Parathyroid adenoma (tissue), 2 donors: ENCODE data around the gene ATP1A4.

Source experiments
- H2AFZ ChIP-seq: fragments of 300-600 bp; sonication (generic); one replicate; pipeline ENCODE4 v1.7.0; 2017; ENCODE audit warnings: antibody characterized with exemption, mild to moderate bottlenecking
- H3K27ac ChIP-seq: fragments of 300-600 bp; sonication (generic); one replicate; pipeline ENCODE4 v1.7.0; 2017
- H3K27me3 ChIP-seq: fragments of 300-600 bp; sonication (generic); one replicate; pipeline ENCODE4 v1.7.0; 2017; ENCODE audit warnings: low read length; ENCODE audit not compliant: control insufficient read depth, insufficient read depth
- H3K36me3 ChIP-seq: fragments of 300-600 bp; sonication (generic); one replicate; pipeline ENCODE4 v1.7.0; 2017; ENCODE audit warnings: low read length; ENCODE audit not compliant: control insufficient read depth, insufficient read depth
- H3K4me1 ChIP-seq: fragments of 300-600 bp; sonication (generic); one replicate; pipeline ENCODE4 v1.7.0; 2017; ENCODE audit warnings: control low read depth
- H3K4me2 ChIP-seq: fragments of 300-600 bp; sonication (generic); one replicate; pipeline ENCODE4 v1.7.0; 2017; ENCODE audit warnings: low read length
- H3K4me3 ChIP-seq: fragments of 300-600 bp; sonication (generic); one replicate; pipeline ENCODE4 v1.7.0; 2017; ENCODE audit warnings: low read depth, low read length
- H3K79me2 ChIP-seq: fragments of 300-600 bp; sonication (generic); one replicate; pipeline ENCODE4 v1.7.0; 2017; ENCODE audit warnings: control low read depth
- H3K9ac ChIP-seq: fragments of 300-600 bp; sonication (generic); one replicate; pipeline ENCODE4 v1.7.0; 2017; ENCODE audit warnings: mild to moderate bottlenecking
- H3K9me3 ChIP-seq: fragments of 300-600 bp; sonication (generic); one replicate; pipeline ENCODE4 v1.7.0; 2017; ENCODE audit warnings: low read length; ENCODE audit not compliant: control insufficient read depth
- TF ChIP-seq, protein P1 (sequence below): fragments of 300-600 bp; sonication (generic); IDR thresholded peaks from one replicate; pipeline ENCODE4 v1.7.0; 2017; ENCODE audit warnings: antibody characterized with exemption, mild to moderate bottlenecking
- donor health status: primary hyperparathyroidism.

The ATP1A4 gene

DNA sequence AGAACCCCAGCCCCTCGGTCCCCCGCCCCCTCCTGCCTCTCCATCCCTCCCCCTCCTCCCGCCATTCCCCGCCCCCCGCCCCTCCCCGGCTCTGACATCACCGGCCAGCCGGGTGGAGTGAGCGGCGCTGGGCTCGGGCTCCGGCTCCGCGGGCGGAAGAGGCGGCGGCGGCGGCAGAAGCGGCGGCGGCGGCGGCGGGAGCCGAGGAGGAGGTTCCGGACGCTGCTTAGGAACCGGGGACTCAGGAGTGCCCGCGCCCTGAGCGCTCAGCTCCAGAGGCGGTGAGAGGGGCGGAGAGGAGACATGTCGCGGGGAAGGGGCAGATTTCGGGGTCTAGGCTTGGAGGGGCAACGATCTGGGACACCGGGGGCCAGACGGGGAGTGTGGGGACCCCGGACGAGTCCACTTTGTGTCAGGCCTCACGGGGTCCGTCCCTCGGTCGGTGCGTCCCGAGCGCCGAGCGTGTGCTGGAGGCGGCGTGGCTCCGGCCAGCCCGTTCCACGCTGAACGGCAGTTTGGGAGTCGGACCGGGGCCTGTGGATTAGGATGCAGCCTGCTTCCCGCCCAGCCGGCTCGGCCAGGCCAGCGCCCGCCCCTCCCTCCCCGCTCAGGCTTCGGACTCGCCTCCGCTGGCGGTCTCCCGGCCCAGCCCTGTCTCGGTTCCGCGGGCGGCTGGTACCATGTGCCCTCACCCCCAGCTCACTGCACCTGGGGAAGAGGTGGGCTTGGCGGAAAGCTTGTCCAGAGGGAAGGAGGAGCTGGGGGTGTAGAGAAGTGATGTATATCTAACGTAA, 54.0 kb downstream of the ATP1A4 start, which contains the start of gene PEA15:
PEA15 (plus strand) TSS at position 143 of the 794 bp plus-strand sequence. CDS start 6,161 bp downstream, outside the sequence.
- no peaks in the 10 kb centered on the region for H3K27me3 ChIP-seq
- peak within 1 kb of the TSS; percentile 80 for H2AFZ ChIP-seq
- H3K9me3 ChIP-seq, result no peaks in the 10 kb centered on the region
- peak within 1 kb of the TSS; percentile 69 for H3K27ac ChIP-seq
- TF ChIP-seq, protein P1, sequence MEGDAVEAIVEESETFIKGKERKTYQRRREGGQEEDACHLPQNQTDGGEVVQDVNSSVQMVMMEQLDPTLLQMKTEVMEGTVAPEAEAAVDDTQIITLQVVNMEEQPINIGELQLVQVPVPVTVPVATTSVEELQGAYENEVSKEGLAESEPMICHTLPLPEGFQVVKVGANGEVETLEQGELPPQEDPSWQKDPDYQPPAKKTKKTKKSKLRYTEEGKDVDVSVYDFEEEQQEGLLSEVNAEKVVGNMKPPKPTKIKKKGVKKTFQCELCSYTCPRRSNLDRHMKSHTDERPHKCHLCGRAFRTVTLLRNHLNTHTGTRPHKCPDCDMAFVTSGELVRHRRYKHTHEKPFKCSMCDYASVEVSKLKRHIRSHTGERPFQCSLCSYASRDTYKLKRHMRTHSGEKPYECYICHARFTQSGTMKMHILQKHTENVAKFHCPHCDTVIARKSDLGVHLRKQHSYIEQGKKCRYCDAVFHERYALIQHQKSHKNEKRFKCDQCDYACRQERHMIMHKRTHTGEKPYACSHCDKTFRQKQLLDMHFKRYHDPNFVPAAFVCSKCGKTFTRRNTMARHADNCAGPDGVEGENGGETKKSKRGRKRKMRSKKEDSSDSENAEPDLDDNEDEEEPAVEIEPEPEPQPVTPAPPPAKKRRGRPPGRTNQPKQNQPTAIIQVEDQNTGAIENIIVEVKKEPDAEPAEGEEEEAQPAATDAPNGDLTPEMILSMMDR, result no peak
- H3K4me2 ChIP-seq, result peak within 1 kb of the TSS; percentile 81
- peak within 1 kb of the TSS; percentile 37 for H3K9ac ChIP-seq
- no peaks in the 10 kb centered on the region for H3K36me3 ChIP-seq
- H3K4me1 ChIP-seq, result peaks cover 2% of the 10 kb centered on the region
- peak within 1 kb of the TSS; percentile 90 for H3K4me3 ChIP-seq
- peaks cover 2% of the 10 kb centered on the region for H3K79me2 ChIP-seq

DNA sequence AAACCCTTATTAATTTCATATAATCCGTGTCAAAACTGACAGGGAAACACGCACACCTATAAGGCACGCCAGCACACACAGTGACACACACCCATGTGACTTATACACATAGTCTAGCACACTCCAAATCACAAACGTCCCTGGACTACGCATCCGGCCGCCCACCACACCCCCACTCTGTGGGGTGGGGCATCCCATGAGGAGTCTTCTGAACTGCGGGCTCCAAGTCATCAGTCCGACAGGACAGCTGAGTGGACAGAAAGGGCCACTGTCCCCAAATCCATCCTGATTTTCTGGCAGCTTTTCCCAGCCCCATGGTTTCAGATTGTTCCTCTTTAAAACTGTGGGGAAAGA, 54.6 kb downstream of the ATP1A4 start:
- Histone ChIP-seq H3K79me2 (peaks cover 2% of the 10 kb centered on the region), H3K4me1 (peaks cover 2% of the 10 kb centered on the region), H3K9me3 (no peaks in the 10 kb centered on the region), H3K27ac (peak overlapping the region; percentile 69), H3K36me3 (no peaks in the 10 kb centered on the region), H3K27me3 (no peaks in the 10 kb centered on the region), H3K4me2 (peak overlapping the region; percentile 81), H3K4me3 (peak overlapping the region; percentile 90), H2AFZ (peak overlapping the region; percentile 80), H3K9ac (no peak overlapping the region)
- TF ChIP-seq, protein P1, result no peak

DNA sequence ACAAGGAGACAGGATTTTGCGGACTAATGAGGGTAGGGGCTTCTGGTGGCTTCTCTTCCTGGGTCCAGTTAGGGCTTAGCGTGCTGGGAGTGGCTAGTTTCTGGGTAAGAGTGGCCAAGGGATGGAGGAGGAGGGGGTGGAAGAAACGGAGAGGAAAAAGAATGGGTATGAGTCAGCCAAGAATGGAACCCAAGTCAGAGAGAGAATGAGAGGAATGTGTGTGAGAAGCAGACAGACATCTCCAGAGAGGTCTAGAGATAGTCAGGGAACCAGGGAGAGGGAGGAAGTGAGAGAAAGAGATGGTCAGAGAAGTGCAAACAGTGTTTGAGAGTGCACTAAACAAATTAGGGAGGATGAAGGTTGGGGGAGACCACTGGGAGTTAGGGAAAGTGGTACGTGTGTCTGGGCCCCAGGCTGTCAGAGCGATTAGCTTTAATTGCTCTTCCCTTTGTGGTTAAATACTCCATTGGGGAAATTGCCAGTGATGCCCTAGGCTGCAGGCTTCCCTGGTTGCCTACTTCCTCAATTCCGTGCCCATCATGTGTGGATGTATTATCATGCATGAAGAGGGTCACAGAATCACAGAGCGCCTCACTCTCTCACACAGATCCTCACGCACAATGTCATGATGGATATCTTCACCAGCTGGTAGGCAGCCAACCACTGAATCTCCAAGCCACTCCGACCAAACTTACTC, 55.2 kb downstream of the ATP1A4 start:
- H3K4me2 ChIP-seq, result peak overlapping the region; percentile 81
- H3K9me3 ChIP-seq, result no peaks in the 10 kb centered on the region
- H3K36me3 ChIP-seq, result no peaks in the 10 kb centered on the region
- peaks cover 2% of the 10 kb centered on the region for H3K4me1 ChIP-seq
- peak overlapping the region; percentile 90 for H3K4me3 ChIP-seq
- TF ChIP-seq, protein P1, result no peak
- no peak overlapping the region for H3K9ac ChIP-seq
- peaks cover 2% of the 10 kb centered on the region for H3K79me2 ChIP-seq
- H3K27me3 ChIP-seq, result no peaks in the 10 kb centered on the region
- no peak overlapping the region for H2AFZ ChIP-seq
- H3K27ac ChIP-seq, result peak overlapping the region; percentile 69

DNA sequence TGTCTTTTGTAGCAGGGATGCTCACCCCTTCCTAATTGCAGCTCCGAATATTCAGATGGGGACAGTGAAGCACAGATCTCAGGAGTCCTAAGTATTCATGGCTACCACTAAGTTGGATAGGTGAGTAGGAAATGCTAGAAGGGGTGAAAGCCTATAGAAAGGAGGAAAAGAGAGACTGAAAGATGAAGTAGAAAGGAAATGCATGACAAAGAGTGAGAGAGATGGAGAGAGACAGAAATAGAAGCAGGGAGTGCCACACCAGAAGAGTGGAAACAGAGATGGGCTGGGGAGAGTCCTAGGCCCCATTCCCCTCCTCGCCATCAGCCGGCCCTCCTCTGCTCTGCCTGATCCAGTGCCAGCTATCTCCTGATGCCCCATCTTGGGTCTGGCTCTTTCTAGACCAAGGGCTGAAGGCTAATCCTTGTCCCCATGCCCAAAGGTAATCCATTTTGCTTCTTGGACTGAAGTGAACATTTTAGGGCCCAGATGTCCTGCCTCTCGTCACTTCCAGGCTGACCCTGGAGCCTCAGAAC, 55.8 kb downstream of the ATP1A4 start:
- no peak overlapping the region for H2AFZ ChIP-seq
- H3K27me3 ChIP-seq, result no peaks in the 10 kb centered on the region
- H3K79me2 ChIP-seq, result peaks cover 2% of the 10 kb centered on the region
- H3K9me3 ChIP-seq, result no peaks in the 10 kb centered on the region
- peak overlapping the region; percentile 47 for H3K27ac ChIP-seq
- H3K4me1 ChIP-seq, result peaks cover 2% of the 10 kb centered on the region
- H3K4me2 ChIP-seq, result no peak overlapping the region
- H3K4me3 ChIP-seq, result no peak overlapping the region
- no peak overlapping the region for H3K9ac ChIP-seq
- TF ChIP-seq, protein P1, result no peak
- no peaks in the 10 kb centered on the region for H3K36me3 ChIP-seq
